ENCODE results near the gene CBX8.
"Not testable (repeated sequence)": the region's sequence is repeated elsewhere in the genome, so short reads cannot be mapped to it uniquely, and the experiment has no call there.

CBX8 gene

GRCh38 chr17:79777120-79777893 is 19.6 kb downstream of the CBX8 start:
- no peak for DNase-seq

DNA sequence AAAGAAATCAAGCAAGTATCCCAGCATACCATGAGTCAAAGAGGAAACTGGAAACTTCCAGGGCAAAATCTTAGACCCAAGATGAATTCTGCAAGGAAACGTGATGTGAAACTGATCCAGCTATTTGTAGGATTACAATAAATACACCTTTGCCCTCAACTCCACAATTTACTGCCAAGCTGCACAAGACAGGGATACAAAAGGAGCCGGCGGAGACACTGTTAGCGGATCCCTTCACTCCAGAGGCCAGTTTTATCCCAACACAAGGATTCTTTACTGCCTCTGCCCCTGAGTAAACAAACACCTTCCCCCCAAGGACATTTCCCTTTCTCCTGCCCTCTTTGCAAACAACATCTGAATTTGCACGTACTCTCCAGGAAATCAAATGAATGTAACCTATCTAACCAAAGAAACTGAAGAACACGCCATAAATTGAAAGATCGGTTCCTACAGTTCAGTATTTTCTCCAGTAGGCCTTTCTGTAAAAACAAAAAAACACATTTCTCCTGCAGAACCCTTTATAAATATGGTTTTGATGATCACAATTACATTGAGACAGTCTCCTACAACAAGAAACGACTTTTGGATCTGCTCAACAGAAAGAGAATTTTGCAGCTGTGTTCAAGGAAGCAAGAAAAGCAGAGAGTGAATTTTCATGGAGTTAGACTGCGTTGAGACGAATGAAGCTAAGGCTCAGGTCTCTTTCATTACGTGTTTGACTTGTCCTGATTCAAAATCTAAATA is 20.3 kb downstream of the CBX8 start:
- no peak for DNase-seq

DNA sequence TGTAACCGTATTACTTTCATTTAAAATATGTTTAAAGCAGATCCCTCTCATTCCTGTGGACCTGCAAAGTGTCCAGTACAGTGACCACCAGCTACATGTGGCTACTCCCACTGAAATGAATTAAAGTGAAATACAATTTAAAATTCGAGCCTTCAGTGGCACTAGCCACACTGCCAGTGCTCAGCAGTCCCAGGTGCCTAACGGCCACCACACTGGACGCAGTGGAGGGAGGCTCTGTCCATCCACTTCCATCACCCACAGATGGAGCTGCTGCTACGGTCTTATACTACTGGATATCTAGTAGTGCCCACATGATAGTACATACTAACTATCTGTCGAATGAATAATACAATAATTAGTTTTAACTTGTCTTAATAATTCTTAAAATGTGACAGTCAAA is 21.2 kb downstream of the CBX8 start:
- DNase-seq = no peak

GRCh38 chr17:79774561-79774975 is 22.3 kb downstream of the CBX8 start:
- DNase-seq = no peak

DNA sequence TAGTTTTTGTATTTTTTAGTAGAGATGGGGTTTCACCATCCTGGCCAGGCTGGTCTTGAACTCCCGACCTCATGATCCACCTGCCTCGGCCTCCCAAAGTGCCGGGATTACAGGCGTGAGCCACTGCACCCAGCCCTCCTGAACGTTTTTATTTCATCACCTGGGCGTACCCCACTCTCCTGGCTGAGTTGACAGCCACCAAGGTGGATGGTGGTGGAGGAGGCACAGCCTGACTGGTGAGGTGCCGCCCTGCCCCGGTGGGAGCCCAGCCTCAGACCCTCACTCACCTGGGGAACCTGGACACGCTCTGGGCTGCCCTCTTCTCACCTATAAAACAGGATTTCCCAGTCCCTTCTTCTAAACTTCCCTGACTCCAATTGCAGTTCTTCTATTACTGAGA is 24.2 kb downstream of the CBX8 start:
- not testable (repeated sequence) for DNase-seq

GRCh38 chr17:79771276-79771675 is 25.6 kb downstream of the CBX8 start:
- DNase-seq = no peak

- DNase-seq = no peak
These were observed 27.0 kb downstream of the CBX8 start for GRCh38 chr17:79769570-79770506.

DNA sequence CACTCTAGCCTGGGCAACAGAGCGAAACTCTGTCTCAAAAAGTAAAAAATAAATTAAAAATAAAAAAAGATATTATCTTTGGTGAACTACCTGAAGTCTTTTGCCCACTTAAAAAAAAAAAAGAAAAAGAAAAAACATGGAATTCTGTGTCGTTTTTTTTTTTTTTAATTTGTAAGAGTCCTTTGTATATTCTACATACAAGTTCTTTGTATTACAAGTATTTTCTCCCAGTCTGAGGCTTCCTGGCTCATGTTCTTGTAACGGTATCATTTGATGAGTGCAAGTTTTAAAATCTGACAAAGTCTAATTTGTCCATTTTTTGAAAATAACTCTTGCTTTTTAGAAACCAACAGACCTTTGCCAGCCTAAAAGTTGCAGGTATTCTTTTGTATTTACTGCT is 31.2 kb downstream of the CBX8 start:
- no peak for DNase-seq

- DNase-seq = no peak
These were observed 34.8 kb downstream of the CBX8 start for GRCh38 chr17:79761894-79762589.

DNA sequence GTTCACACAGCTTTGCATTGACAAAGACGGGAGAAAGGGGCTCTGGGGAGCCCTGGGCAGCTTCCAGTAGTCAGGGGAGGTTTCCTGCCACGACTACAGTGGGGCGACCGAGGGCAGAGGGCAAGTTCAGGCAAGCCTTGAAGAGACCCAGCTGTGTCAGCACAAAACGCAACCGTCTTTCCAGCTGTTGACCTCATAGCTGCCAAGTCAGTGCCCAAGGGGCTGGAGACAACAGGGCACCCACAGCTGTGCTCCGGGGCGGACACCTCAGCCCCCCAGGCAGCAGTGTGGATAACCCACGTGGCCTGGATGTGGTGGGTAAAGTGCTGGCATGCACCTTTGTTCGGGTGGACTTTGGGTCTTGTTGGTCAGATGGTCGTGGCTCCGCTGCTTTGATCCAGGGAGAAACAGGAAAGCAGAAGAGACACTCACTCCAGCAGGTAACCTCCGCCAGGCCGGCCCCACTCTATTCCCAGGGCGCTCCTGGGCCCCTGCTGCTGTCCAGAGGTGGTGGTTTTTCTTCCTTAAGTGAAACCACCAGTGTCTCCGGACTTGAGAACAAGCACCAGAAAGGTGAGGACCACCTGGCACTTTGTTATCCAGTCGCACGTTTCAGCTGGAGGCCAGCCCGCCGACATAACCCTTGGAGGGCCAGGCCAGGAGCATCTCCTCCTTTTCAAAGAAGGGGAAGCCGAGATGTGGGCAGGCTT is 36.5 kb downstream of the CBX8 start:
- DNase-seq = no peak

GRCh38 chr17:79758271-79758670 is 38.6 kb downstream of the CBX8 start:
- DNase-seq = no peak

- DNase-seq = no peak
These were observed 39.6 kb downstream of the CBX8 start for GRCh38 chr17:79757140-79757745.

DNA sequence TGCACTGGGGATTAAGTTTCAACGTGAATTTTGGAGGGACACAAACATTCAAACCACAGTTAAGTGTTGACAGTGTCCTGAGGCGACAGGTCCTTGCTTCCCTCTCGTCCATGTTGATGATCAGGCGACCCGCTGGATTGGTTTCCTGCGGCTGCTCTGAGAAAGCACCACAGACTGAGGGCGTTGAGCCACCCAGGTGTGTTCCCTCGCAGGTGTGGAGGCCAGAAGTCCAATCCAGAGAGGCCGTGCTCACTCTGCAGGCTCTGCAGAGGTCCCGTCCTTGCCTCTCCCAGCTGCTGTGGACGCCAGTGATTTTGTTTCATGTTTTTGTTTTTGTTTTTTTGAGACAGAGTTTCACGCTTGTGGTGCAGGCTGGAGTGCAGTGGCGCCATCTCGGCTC is 41.3 kb downstream of the CBX8 start:
- DNase-seq = no peak

DNA sequence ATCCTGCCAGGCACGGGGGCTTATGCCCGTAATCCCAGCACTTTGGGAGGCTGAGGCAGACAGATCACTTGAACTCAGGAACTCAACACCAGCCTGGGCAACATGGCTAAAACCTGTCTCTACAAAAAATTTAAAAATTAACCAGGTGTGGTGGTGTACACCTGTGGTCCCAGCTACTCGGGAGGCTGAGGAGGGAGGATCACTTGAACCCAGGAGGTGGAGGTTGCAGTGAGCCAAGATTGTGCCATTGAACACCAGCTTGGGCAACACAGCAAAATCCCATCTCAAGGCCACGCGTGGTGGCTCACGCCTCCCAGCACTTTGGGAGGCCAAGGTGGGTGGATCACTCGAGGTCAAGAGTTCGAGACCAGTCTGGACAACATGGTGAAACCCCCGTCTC is 42.0 kb downstream of the CBX8 start:
- not testable (repeated sequence) for DNase-seq

GRCh38 chr17:79754370-79754769 is 42.5 kb downstream of the CBX8 start:
- no peak for DNase-seq

DNA sequence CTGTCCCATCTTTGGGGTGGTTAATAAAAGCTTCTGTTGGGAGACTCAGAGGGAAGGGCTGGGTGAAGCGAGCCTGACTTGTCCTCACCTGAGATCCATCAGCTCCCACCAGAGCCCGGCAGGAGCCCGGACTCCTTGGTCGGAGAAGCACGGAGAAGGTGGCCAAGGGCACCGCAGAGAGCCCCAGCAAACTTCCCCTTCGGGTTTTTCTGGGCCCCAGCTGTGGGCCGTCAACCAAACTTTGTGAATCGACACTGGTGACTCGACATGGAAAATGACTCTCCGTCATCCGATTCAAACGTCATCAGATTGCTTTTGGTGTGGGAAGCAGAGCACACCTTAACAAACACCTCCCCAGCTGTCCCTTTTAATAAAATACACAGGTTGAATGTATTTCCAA is 44.7 kb downstream of the CBX8 start:
- peak; percentile 29 for DNase-seq

DNA sequence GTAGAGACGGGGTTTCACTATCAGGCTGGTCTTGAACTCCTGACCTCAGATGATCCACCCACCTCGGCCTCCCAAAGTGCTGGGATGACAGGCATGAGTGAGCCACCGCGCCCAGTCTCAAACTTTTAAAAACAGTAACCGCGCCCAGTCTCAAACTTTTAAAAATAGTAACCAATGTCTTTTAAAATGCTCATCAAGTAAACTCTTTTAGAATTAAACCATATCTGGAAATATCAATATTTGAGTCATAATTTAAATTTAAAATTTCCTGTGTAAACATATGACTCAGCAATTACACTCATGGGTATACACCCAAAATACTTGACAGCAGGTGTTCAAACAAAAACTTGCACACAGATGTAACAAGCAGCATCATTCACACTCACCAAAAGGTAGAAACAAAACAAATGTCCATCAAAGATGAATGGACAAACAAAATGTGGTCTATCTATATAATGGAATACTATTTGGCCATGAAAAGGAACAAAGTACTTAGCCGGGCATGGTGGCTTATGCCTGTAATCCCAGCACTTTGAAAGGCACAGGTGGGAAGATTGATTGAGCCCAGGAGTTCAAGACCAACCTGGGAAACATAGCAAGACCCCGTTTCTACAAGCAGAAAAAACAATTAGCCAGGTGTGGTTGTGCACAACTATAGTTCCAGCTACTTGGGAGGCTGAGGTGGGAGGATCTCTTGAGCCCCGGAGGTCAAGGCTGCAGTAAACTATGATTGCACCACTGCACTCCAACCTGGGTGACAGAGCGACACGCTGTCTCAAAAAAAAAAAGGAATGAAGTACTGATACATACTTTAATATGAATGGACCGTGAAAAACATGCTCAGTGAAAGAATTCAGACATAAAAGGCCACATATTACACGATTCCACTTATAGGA is 46.0 kb downstream of the CBX8 start:
- DNase-seq = no peak

DNA sequence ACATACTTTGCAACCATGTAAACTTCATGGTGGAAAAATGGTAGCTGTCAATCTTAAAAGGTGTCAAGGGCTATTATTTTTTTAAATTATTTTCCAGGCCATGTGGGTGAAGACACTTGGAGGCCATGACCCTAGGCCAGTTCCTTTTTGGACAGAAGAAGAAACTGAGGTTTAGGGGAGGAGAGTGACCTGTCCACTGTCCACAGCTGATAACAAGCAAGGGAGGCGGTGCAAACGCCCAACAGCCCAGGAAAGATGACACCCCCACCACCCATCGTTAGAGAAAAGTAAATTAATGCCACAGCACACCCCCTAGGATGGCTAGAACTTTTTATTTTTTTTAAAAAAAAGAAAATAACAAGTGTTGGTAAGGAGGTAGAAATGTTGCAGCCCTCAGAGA is 46.9 kb downstream of the CBX8 start:
- no peak for DNase-seq

- DNase-seq = no peak
These were observed 47.6 kb downstream of the CBX8 start for GRCh38 chr17:79749156-79749815.
